Measurements from ENCODE around the gene VWA8.
"Not testable (repeated sequence)": the region's sequence is repeated elsewhere in the genome, so short reads cannot be mapped to it uniquely, and the experiment has no call there.

Gene VWA8

GRCh38 chr13:41962994-41963393 is 2.1 kb upstream of the VWA8 start:
- DNase-seq = no peak

- no peak for DNase-seq
Observed at GRCh38 chr13:41961466-41961760, 504 bp upstream of the VWA8 start.

- DNase-seq = no peak
Observed at GRCh38 chr13:41960211-41960636, 685 bp downstream of the VWA8 start.

GRCh38 chr13:41956272-41956671 is 4.6 kb downstream of the VWA8 start:
- DNase-seq = no peak

- no peak for DNase-seq
Observed at GRCh38 chr13:41955605-41956004, 5.3 kb downstream of the VWA8 start.

GRCh38 chr13:41954226-41954625 is 6.7 kb downstream of the VWA8 start:
- no peak for DNase-seq

- DNase-seq = no peak
Observed at GRCh38 chr13:41952749-41953148, 8.2 kb downstream of the VWA8 start.

- DNase-seq = not testable (repeated sequence)
Observed at GRCh38 chr13:41949104-41949503, 11.8 kb downstream of the VWA8 start.

- no peak for DNase-seq
Observed at GRCh38 chr13:41945926-41946325, 15.0 kb downstream of the VWA8 start.

GRCh38 chr13:41944635-41945397 is 16.1 kb downstream of the VWA8 start:
- DNase-seq = no peak

- no peak for DNase-seq
Observed at GRCh38 chr13:41944229-41944628, 16.7 kb downstream of the VWA8 start.

- no peak for DNase-seq
Observed at GRCh38 chr13:41942462-41943094, 18.3 kb downstream of the VWA8 start.

GRCh38 chr13:41941174-41941573 is 19.7 kb downstream of the VWA8 start:
- DNase-seq = no peak

- no peak for DNase-seq
Observed at GRCh38 chr13:41939398-41939797, 21.5 kb downstream of the VWA8 start.

- DNase-seq = no peak
Observed at GRCh38 chr13:41938918-41939317, 22.0 kb downstream of the VWA8 start.

- no peak for DNase-seq
Observed at GRCh38 chr13:41937388-41937787, 23.5 kb downstream of the VWA8 start.

GRCh38 chr13:41935501-41935900 is 25.4 kb downstream of the VWA8 start:
- no peak for DNase-seq

- DNase-seq = no peak
Observed at GRCh38 chr13:41934994-41935393, 25.9 kb downstream of the VWA8 start.

GRCh38 chr13:41934120-41934519 is 26.8 kb downstream of the VWA8 start:
- no peak for DNase-seq

GRCh38 chr13:41931337-41931736 is 29.6 kb downstream of the VWA8 start:
- no peak for DNase-seq

GRCh38 chr13:41930154-41930553 is 30.8 kb downstream of the VWA8 start:
- no peak for DNase-seq

- DNase-seq = no peak
Observed at GRCh38 chr13:41928323-41928722, 32.6 kb downstream of the VWA8 start.

- no peak for DNase-seq
Observed at GRCh38 chr13:41925014-41925413, 35.9 kb downstream of the VWA8 start.

GRCh38 chr13:41922894-41923293 is 38.0 kb downstream of the VWA8 start:
- not testable (repeated sequence) for DNase-seq

Data from DMS 273 treated with DMSO at 0.1 percent for 48 hours (cell line).